ENCODE measurements around the gene ZC4H2.

- TF ChIP-seq BHLHE40 (IDR thresholded peaks at IDR 0.05; ENCODE audit: borderline replicate concordance), result no peak
- TF ChIP-seq L3MBTL2 (conservative IDR thresholded peaks at IDR 0.05), result no peak
- no peak for TF ChIP-seq ELF4 (IDR thresholded peaks at IDR 0.05)
- TF ChIP-seq, protein P1, sequence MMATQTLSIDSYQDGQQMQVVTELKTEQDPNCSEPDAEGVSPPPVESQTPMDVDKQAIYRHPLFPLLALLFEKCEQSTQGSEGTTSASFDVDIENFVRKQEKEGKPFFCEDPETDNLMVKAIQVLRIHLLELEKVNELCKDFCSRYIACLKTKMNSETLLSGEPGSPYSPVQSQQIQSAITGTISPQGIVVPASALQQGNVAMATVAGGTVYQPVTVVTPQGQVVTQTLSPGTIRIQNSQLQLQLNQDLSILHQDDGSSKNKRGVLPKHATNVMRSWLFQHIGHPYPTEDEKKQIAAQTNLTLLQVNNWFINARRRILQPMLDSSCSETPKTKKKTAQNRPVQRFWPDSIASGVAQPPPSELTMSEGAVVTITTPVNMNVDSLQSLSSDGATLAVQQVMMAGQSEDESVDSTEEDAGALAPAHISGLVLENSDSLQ (IDR thresholded peaks at IDR 0.05), result no peak
- TF ChIP-seq HDGF (IDR thresholded peaks at IDR 0.05; ENCODE audit: borderline replicate concordance), result no peak
- no peak for TF ChIP-seq NFRKB (IDR thresholded peaks at IDR 0.05)
- TF ChIP-seq TARDBP (IDR thresholded peaks at IDR 0.05), result no peak
- TF ChIP-seq FOXM1 (IDR thresholded peaks at IDR 0.05; ENCODE audit: borderline replicate concordance), result no peak
- TF ChIP-seq CTBP1 (IDR thresholded peaks at IDR 0.05; ENCODE audit: borderline replicate concordance), result no peak
- TF ChIP-seq SP1 (IDR thresholded peaks at IDR 0.05), result no peak
- TF ChIP-seq FOXK2 (IDR thresholded peaks at IDR 0.05), result no peak
Measured at GRCh38 chrX:65017451-65017850, 41.2 kb upstream of the ZC4H2 start.
